Measurements from ENCODE around the gene IFT74.

DNA sequence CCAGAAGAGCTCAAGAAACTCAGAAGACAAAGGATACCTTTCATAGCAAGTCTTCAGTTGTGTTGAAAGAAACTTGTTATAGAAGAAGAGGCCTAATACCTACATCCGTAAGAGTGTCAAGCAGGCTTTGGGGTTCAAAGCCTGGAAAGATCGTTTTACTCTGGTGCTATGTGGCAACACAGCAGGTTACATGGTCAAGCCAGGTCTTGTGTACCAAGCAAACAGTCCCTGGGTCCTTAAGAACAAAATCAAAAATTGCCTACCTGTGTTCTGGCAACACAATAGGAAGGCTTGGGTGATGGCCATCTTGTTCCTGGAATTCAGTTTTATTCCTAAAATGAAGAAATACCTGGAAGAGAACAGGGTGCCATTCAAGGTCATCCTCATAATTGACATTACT, 81.3 kb downstream of the IFT74 start:
- TF ChIP-seq, protein P1, sequence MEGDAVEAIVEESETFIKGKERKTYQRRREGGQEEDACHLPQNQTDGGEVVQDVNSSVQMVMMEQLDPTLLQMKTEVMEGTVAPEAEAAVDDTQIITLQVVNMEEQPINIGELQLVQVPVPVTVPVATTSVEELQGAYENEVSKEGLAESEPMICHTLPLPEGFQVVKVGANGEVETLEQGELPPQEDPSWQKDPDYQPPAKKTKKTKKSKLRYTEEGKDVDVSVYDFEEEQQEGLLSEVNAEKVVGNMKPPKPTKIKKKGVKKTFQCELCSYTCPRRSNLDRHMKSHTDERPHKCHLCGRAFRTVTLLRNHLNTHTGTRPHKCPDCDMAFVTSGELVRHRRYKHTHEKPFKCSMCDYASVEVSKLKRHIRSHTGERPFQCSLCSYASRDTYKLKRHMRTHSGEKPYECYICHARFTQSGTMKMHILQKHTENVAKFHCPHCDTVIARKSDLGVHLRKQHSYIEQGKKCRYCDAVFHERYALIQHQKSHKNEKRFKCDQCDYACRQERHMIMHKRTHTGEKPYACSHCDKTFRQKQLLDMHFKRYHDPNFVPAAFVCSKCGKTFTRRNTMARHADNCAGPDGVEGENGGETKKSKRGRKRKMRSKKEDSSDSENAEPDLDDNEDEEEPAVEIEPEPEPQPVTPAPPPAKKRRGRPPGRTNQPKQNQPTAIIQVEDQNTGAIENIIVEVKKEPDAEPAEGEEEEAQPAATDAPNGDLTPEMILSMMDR (conservative IDR thresholded peaks at IDR 0.05 in 1 of 2, IDR thresholded peaks at IDR 0.05 in 1 of 2; ENCODE audit: low read depth in 1 of 2, low read length in 2 of 2) = no peak
- no peak for TF ChIP-seq EZH2 (IDR thresholded peaks at IDR 0.05; ENCODE audit: low read length, missing control alignments)
